ENCODE results near the gene RNF111. TPM values are rescaled to one million over a fixed set of nuclear protein-coding genes. Genes with fewer than 3 reads are reported as not detected.

The RNF111 gene
- total and polyA plus RNA-seq, 10 of the 15 experiments (the other 5 are each of a cell fraction or from before 2014, with no cell fraction given) = 8.6 to 34.7 (median 15.7) TPM

GRCh38 chr15:59087731-59088130, 100.3 kb downstream of the RNF111 start (continued):
- TF ChIP-seq USF1 (IDR thresholded peaks at IDR 0.05; ENCODE audit: borderline replicate concordance, extremely low read length, insufficient read depth, low read depth, low read length) (no peak), MXI1 (IDR thresholded peaks at IDR 0.05; ENCODE audit: low read depth, low read length) (no peak), TAF1 (IDR thresholded peaks at IDR 0.05; ENCODE audit: borderline replicate concordance, low read depth, low read length) (no peak), POLR2A (IDR thresholded peaks at IDR 0.05; ENCODE audit: low read depth, low read length) (no peak), MAX (IDR thresholded peaks at IDR 0.05; ENCODE audit: low read depth, low read length) (no peak), ETV6 (conservative IDR thresholded peaks at IDR 0.05 in 1 of 2, IDR thresholded peaks at IDR 0.05 in 1 of 2; ENCODE audit: borderline replicate concordance in 1 of 2, low read depth in 1 of 2) (no peak), CHD4 (IDR thresholded peaks at IDR 0.05) (no peak), CEBPZ (IDR thresholded peaks at IDR 0.05; ENCODE audit: low read depth, low read length) (no peak), ZZZ3 (IDR thresholded peaks at IDR 0.05; ENCODE audit: control insufficient read depth, insufficient read length, low read depth) (no peak)

Data from GM12878 (cell line).